ENCODE data around the gene CD33. TPM values are rescaled to one million over a fixed set of nuclear protein-coding genes. Genes with fewer than 3 reads are reported as not detected.

CD33 gene
- total RNA-seq, 2 experiments from 2014 or later, result not detected

DNA sequence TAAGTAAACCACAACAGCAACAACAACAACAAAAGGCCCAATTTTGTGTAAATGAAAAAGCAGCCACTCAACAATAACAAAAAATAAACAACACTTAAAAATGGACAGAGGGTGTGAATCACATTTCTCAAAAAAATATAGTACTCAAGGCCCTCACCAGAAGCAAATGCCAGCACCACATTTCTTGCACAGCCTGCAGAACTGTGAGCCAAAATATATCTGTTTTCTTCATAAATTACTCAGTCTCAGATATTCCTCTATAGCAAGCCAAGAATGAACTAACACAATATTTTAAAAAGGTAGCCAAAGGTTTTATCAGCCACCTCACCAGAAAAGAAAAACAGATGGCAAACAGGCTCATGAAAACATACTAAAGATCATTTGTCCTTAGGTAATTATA, 3.9 kb upstream of the CD33 start:
- Histone ChIP-seq H2AFZ (ENCODE audit: low read length) (no peak overlapping the region), H3K9me2 (ENCODE audit: insufficient read depth, low read length) (no peaks in the 10 kb centered on the region), H3K9me3 (ENCODE audit: low read length) (no peaks in the 10 kb centered on the region; the same call in 1 of the 2 replicates), H4K20me1 (ENCODE audit: insufficient read depth, low read length) (no peaks in the 10 kb centered on the region), H3K4me2 (ENCODE audit: low read length) (no peak overlapping the region), H3K4me1 (ENCODE audit: insufficient read depth, low read length, poor library complexity, severe bottlenecking) (no peaks in the 10 kb centered on the region), H3K36me3 (ENCODE audit: insufficient read depth, low read length) (no peaks in the 10 kb centered on the region), H3K4me3 (ENCODE audit: low read depth, low read length, poor library complexity, severe bottlenecking) (no peak overlapping the region), H3K79me2 (ENCODE audit: insufficient read depth, low read depth, low read length) (no peaks in the 10 kb centered on the region), H3K27ac (ENCODE audit: low read depth, low read length, poor library complexity, severe bottlenecking) (no peak overlapping the region)
- TF ChIP-seq EZH2phosphoT487 (IDR thresholded peaks at IDR 0.05; ENCODE audit: borderline replicate concordance, low read depth, low read length), result no peak
- TF ChIP-seq, protein P1, sequence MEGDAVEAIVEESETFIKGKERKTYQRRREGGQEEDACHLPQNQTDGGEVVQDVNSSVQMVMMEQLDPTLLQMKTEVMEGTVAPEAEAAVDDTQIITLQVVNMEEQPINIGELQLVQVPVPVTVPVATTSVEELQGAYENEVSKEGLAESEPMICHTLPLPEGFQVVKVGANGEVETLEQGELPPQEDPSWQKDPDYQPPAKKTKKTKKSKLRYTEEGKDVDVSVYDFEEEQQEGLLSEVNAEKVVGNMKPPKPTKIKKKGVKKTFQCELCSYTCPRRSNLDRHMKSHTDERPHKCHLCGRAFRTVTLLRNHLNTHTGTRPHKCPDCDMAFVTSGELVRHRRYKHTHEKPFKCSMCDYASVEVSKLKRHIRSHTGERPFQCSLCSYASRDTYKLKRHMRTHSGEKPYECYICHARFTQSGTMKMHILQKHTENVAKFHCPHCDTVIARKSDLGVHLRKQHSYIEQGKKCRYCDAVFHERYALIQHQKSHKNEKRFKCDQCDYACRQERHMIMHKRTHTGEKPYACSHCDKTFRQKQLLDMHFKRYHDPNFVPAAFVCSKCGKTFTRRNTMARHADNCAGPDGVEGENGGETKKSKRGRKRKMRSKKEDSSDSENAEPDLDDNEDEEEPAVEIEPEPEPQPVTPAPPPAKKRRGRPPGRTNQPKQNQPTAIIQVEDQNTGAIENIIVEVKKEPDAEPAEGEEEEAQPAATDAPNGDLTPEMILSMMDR (conservative IDR thresholded peaks at IDR 0.05; ENCODE audit: low read length), result no peak
- POLR2A ChIA-PET, result no interaction called here
- no peak for DNase-seq (ENCODE audit: low spot score)
- CTCF ChIA-PET (ENCODE audit: unreplicated experiment), result no interaction called here
- intact Hi-C loops (cut with micrococcal nuclease; ENCODE audit: unreplicated experiment), result no loop called here
- no TSS peak for BruUV-seq (replicated peaks)

DNA sequence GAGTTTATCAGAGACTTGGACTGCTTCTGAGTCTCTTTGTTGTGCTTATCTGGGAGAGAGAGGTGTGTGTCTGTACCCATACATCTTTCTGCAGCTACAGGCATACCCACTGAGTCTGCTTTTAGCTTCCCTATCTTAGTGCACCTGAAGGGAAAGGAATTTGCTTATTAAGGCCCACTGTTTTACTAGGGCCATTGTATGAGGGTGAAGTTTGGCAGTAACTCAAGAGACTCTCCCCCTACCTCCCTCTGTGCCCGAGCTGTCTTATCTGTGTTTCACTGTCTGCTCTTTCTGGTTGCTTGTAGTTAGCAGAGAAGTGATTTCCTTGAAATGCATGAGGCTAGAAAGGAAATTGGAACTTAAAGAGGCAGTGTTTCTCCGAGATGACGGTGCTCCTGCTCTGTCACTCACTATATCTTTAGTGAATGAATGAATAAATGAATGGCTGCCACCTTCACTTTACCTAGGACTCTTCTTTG, 678 bp upstream of the CD33 start:
- TF ChIP-seq EZH2phosphoT487 (IDR thresholded peaks at IDR 0.05; ENCODE audit: borderline replicate concordance, low read depth, low read length), result no peak
- TF ChIP-seq, protein P1 (conservative IDR thresholded peaks at IDR 0.05; ENCODE audit: low read length), result no peak
- ChIA-PET CTCF (ENCODE audit: unreplicated experiment) (no interaction called here), POLR2A (no interaction called here)
- Histone ChIP-seq H3K79me2 (ENCODE audit: insufficient read depth, low read depth, low read length) (no peaks in the 10 kb centered on the region), H3K27ac (ENCODE audit: low read depth, low read length, poor library complexity, severe bottlenecking) (no peak overlapping the region), H3K36me3 (ENCODE audit: insufficient read depth, low read length) (no peaks in the 10 kb centered on the region), H3K4me3 (ENCODE audit: low read depth, low read length, poor library complexity, severe bottlenecking) (no peak overlapping the region), H3K4me2 (ENCODE audit: low read length) (no peak overlapping the region), H3K9me2 (ENCODE audit: insufficient read depth, low read length) (no peaks in the 10 kb centered on the region), H3K9me3 (ENCODE audit: low read length) (no peaks in the 10 kb centered on the region; the same call in 1 of the 2 replicates), H2AFZ (ENCODE audit: low read length) (no peak overlapping the region), H4K20me1 (ENCODE audit: insufficient read depth, low read length) (no peaks in the 10 kb centered on the region), H3K4me1 (ENCODE audit: insufficient read depth, low read length, poor library complexity, severe bottlenecking) (no peaks in the 10 kb centered on the region)
- intact Hi-C loops (cut with micrococcal nuclease; ENCODE audit: unreplicated experiment), result no loop called here
- no peak for DNase-seq (ENCODE audit: low spot score)
- BruUV-seq (replicated peaks), result no TSS peak

DNA sequence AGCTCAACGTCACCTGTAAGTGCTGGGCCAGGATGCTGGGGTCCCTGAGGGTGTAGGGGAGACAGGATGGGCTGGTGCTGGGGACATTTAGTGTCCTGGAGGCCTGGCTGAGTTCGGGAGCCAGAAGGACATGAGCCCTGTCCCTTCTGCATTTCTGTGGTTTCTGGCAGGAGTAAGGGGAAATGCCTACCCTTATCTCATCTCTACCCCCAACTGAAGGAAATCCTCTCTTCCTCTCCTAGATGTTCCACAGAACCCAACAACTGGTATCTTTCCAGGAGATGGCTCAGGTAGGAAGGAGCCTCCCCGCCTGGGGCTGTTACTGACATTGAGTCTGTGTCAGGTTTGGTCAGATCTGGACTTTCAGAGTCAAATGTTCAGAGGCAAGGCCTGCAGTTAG, 1.2 kb downstream of the CD33 start:
- DNase-seq (ENCODE audit: low spot score), result no peak
- no peaks in the 10 kb centered on the region for H3K4me1 ChIP-seq (ENCODE audit: insufficient read depth, low read length, poor library complexity, severe bottlenecking)
- ChIA-PET CTCF (ENCODE audit: unreplicated experiment) (no interaction called here), POLR2A (no interaction called here)
- H2AFZ ChIP-seq (ENCODE audit: low read length), result no peak overlapping the region
- H3K36me3 ChIP-seq (ENCODE audit: insufficient read depth, low read length), result no peaks in the 10 kb centered on the region
- H3K4me3 ChIP-seq (ENCODE audit: low read depth, low read length, poor library complexity, severe bottlenecking), result no peak overlapping the region
- H3K4me2 ChIP-seq (ENCODE audit: low read length), result no peak overlapping the region
- H4K20me1 ChIP-seq (ENCODE audit: insufficient read depth, low read length), result no peaks in the 10 kb centered on the region
- intact Hi-C loops (cut with micrococcal nuclease; ENCODE audit: unreplicated experiment), result no loop called here
- no peak overlapping the region for H3K27ac ChIP-seq (ENCODE audit: low read depth, low read length, poor library complexity, severe bottlenecking)
- H3K9me3 ChIP-seq (ENCODE audit: low read length), result no peaks in the 10 kb centered on the region
- TF ChIP-seq, protein P1 (conservative IDR thresholded peaks at IDR 0.05; ENCODE audit: low read length), result no peak
- TF ChIP-seq EZH2phosphoT487 (IDR thresholded peaks at IDR 0.05; ENCODE audit: borderline replicate concordance, low read depth, low read length), result no peak
- BruUV-seq (replicated peaks), result no TSS peak
- H3K9me2 ChIP-seq (ENCODE audit: insufficient read depth, low read length), result no peaks in the 10 kb centered on the region
- no peaks in the 10 kb centered on the region for H3K79me2 ChIP-seq (ENCODE audit: insufficient read depth, low read depth, low read length)

Data from OCI-LY7 (cell line).